Choroid plexus epithelial cell (primary cell): ENCODE measurements around the gene CD163L1.

Source experiments
- DNase-seq: peaks from one replicate; pipeline ENCODE4 v3.0.0-alpha.2; 2010; ENCODE audit warnings: low read depth
- H3K4me3 ChIP-seq: 2 replicates; pipeline ENCODE4 v1.5.1; 2011; ENCODE audit warnings: low read depth, mild to moderate bottlenecking, control low read depth, low read length, moderate library complexity
- TF ChIP-seq, protein P1 (sequence below): conservative IDR thresholded peaks from 2 replicates; pipeline ENCODE4 v1.5.1; 2011; ENCODE audit warnings: low read depth, mild to moderate bottlenecking, control low read depth, inconsistent platforms, low read length, moderate library complexity

CD163L1 gene

DNA sequence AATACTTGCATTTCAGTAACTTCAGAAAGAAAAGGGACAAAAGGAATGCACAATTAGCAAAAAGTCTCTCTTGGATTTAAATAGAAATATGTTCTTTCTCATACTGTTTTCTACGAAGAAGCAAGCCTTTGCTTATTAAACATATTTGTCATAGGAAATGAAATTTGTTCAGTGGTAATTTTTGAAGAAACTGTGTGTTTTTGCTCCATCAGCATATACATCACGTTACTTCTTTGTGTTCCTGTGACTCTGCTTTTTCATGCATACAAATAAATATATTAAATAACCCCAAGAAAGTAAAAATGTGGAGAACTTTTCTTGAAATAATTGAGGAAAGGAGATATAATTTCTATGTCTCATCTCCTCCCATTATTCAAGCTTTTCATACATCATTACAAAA lies 39.7 kb downstream of the CD163L1 start:
- DNase-seq, result no peak
- H3K4me3 ChIP-seq, result no peak overlapping the region
- TF ChIP-seq, protein P1, sequence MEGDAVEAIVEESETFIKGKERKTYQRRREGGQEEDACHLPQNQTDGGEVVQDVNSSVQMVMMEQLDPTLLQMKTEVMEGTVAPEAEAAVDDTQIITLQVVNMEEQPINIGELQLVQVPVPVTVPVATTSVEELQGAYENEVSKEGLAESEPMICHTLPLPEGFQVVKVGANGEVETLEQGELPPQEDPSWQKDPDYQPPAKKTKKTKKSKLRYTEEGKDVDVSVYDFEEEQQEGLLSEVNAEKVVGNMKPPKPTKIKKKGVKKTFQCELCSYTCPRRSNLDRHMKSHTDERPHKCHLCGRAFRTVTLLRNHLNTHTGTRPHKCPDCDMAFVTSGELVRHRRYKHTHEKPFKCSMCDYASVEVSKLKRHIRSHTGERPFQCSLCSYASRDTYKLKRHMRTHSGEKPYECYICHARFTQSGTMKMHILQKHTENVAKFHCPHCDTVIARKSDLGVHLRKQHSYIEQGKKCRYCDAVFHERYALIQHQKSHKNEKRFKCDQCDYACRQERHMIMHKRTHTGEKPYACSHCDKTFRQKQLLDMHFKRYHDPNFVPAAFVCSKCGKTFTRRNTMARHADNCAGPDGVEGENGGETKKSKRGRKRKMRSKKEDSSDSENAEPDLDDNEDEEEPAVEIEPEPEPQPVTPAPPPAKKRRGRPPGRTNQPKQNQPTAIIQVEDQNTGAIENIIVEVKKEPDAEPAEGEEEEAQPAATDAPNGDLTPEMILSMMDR, result no peak

DNA sequence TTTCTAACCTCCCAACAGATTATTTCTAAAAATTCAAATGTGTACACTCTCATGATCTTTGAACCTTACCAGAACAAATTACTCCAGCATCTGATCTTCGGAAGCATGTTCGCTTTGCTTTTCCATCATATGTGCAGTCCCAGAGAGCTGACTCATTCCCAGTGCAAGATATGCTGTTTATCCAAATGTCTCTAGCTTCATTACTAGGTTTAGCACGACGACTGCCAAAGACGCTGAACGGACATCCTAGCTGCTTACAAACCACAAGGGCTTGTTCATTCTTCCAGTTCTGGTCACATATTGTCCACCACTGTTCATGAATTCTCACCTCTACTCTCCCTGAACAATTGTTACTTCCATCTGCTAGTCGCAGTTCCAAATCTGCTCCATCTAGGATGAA lies 40.5 kb downstream of the CD163L1 start:
- TF ChIP-seq, protein P1, result no peak
- no peak overlapping the region for H3K4me3 ChIP-seq
- peak; percentile 2 for DNase-seq

DNA sequence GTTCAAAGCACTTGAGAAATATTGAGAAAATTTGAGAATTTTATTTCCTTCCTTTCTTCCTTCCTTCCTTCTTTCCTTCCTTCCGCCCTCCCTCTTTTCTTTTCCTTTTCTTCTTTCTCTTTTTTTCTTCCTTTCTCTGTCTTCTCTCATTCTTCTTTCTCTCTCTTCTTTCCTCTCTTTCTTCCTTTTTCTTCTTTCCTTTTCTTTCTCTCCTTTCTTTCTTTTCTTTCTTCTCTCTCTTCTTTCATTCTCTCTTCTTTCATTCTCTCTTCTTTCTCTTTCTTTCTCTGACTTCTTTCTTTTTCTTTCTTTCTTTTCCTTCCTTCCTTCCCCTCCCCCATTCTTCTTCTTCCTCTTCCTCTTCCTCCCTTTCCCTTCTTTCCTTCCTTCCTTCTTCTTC lies 44.9 kb downstream of the CD163L1 start:
- TF ChIP-seq, protein P1, result no peak
- no peak for DNase-seq
- H3K4me3 ChIP-seq, result no peak overlapping the region

DNA sequence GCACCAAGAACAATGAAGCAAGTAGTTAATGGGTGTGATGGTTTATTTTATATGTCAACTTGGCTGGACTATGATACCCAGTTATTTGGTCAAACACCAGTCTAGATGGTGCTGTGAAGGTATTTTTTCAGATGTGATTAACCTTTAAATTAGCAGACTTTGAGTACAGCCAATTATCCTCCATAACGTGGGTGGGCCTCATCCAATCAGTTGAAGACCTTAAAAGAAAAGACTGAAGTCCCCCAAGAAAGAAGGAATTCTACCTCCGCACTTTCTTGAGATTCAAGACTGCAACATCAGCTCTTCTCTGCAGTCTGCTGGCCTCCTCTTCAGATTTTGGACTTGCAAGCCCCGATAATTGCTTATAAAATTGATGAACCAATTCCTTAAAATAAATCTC lies 47.5 kb downstream of the CD163L1 start:
- TF ChIP-seq, protein P1, result no peak
- DNase-seq, result no peak
- no peak overlapping the region for H3K4me3 ChIP-seq

DNA sequence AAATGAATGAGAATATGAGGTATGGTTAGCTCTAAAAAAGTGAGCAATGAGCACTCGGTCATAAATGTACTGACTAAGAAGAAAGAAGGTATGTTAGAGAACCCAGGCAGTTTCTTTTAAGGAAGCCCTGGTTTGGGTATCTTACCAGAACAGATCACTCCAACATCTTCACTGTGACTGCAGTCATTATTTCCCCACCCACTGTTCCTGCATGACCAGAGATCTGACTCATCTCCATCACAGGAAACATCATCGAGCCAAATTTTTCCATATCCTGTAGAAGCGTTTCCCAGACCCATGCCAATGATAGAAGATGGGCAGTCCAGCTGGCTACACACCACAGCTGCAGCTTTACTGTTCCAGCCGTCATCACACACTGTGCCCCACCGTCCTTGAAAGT lies 48.0 kb downstream of the CD163L1 start:
- H3K4me3 ChIP-seq, result no peak overlapping the region
- TF ChIP-seq, protein P1, result no peak
- DNase-seq, result no peak

DNA sequence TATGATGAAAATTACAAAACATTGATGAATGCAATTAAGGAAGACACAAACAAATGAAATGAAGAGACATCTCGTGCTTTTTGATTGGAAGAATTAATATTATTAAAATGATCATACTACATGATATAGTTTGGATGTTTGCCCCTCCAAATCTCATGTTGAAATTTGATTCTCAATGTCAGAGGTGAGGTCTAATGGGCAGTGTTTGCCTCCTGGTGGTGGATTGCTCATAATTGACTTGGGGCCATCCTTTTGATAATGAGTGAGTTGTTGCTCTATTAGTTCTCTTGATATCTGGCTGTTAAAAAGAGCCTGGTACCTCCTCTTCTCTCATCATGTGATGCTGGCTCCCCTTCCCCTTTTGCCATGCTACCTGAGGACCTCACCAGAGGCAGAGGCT lies 56.7 kb downstream of the CD163L1 start:
- no peak for DNase-seq
- H3K4me3 ChIP-seq, result no peak overlapping the region
- TF ChIP-seq, protein P1, result no peak

DNA sequence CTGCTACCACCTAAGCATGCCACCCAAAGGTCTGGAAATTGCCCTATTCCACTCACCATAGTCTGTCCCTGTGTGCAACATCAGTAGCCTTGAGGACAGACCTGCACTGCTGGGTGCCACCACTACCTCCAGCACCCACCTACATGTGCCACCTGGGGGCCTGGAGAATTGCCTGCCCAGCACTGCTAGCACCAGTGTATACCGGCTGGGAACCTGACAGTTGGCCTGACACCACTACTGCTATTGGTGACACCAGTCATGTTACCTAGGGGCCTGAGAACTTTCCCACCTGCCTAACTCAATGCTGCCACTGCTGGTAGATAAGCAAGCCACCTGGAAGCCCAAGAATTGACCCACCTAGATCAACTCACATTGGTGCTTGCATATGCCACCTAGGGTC lies 60.8 kb downstream of the CD163L1 start:
- TF ChIP-seq, protein P1, result no peak
- no peak for DNase-seq
- no peak overlapping the region for H3K4me3 ChIP-seq
